Stimulated activated naive B cell treated with anti-CD40 and anti-IgM and Interleukin-4, amounts not matched to agents 10 μg/mL and 1 μg/mL and 100 μg/mL, for 72 hours (primary cell): ENCODE measurements around the gene ST6GALNAC5.
A peak's percentile ranks its signal among the peaks of the same experiment; 100 is the strongest.

Source experiments
- ATAC-seq, 2 donors: fragments of 150-1000 bp; cut with Tn5 transposase; replicated peaks; 2 replicates each; pipeline ENCODE4 v1.10.0; 2021; ENCODE audit warnings: moderate library complexity in 1 of 2
- DNase-seq: peaks from one replicate; pipeline ENCODE4 v3.0.0; 2021
- H3K27ac Mint-ChIP-seq: one replicate; pipeline ENCODE4 v1.8.0; 2022; ENCODE audit warnings: mild to moderate bottlenecking, mixed read lengths
- H3K27me3 Mint-ChIP-seq, 2 donors: one replicate each; pipeline ENCODE4 v1.8.0; 2022; ENCODE audit warnings: mixed read lengths in 2 of 2
- H3K36me3 Mint-ChIP-seq, 2 donors: one replicate each; pipeline ENCODE4 v1.8.0; 2022; ENCODE audit warnings: mixed read lengths in 2 of 2, mild to moderate bottlenecking in 1 of 2
- H3K4me1 Mint-ChIP-seq, 2 donors: one replicate each; pipeline ENCODE4 v1.8.0; 2022; ENCODE audit warnings: mixed read lengths in 2 of 2, mild to moderate bottlenecking in 1 of 2
- H3K4me3 Mint-ChIP-seq, 2 donors: one replicate each; pipeline ENCODE4 v1.8.0; 2022; ENCODE audit warnings: mild to moderate bottlenecking in 2 of 2, mixed read lengths in 2 of 2, moderate library complexity in 1 of 2
- H3K9me3 Mint-ChIP-seq, 2 donors: one replicate each; pipeline ENCODE4 v1.8.0; 2022; ENCODE audit warnings: mixed read lengths in 2 of 2, mild to moderate bottlenecking in 1 of 2

Gene ST6GALNAC5

DNA sequence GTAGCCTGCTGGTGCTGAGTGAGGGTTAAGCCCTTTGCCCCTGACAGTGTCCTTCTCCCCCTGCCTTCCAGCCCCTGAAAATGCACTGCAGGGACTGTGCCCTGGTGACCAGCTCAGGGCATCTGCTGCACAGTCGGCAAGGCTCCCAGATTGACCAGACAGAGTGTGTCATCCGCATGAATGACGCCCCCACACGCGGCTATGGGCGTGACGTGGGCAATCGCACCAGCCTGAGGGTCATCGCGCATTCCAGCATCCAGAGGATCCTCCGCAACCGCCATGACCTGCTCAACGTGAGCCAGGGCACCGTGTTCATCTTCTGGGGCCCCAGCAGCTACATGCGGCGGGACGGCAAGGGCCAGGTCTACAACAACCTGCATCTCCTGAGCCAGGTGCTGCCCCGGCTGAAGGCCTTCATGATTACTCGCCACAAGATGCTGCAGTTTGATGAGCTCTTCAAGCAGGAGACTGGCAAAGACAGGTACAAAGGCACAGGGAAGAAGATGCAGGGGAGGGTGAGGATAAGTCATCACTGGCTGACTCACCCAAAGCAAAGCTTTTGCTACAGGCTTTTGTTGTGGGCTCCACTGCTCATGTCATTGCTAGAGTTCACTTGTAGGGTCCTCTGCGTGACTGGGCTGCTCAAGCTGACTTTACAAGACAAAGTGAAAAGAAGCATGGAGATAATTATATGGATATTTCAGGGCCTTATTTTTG, 177.0 kb downstream of the ST6GALNAC5 start:
- Mint-ChIP-seq H3K27ac (no peak overlapping the region), H3K27me3 (peaks cover 5 to 10% of the 10 kb centered on the region in 2 donors), H3K9me3 (no peaks in the 10 kb centered on the region), H3K4me1 (no peaks in the 10 kb centered on the region), H3K4me3 (no peak overlapping the region), H3K36me3 (no peaks in the 10 kb centered on the region)
- ATAC-seq (no peak), DNase-seq (no peak)

GRCh38 chr1:77047575-77047974, 180.3 kb downstream of the ST6GALNAC5 start:
- peaks cover 5 to 10% of the 10 kb centered on the region in 2 donors for H3K27me3 Mint-ChIP-seq
- DNase-seq (no peak), ATAC-seq (no peak)
- no peaks in the 10 kb centered on the region for H3K4me1 Mint-ChIP-seq
- no peak overlapping the region for H3K27ac Mint-ChIP-seq
- H3K4me3 Mint-ChIP-seq, result no peak overlapping the region
- no peaks in the 10 kb centered on the region for H3K36me3 Mint-ChIP-seq
- no peaks in the 10 kb centered on the region for H3K9me3 Mint-ChIP-seq

DNA sequence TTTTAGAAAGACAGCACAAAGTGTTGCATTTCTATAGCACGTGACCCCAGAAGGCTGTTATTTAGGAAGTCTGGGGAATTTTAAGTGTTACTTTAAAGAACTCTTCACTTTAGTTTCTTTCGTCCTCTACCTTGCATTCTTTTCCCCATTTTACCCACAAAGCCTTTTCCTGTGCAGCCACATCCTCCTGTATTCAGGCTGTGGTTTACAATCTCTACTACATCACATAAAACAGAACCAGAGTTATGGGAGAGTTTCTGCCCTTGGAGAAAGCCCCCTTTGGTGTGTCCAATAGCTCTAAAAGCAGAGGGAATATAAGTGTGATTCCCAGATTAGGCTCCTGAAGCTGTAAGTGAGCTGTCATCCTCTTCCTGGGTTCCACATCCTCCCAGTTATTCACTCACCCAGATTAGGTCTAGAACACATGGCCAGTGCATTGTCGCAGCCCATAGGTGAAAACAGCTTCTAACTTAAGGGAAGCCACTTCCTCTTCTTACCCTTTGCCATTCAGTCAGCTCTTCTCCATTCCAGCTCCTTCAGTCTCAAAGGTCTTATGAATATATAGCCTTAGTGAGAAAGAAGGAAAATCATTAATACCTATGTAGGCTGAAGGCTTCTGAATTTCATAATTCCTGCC, 180.8 kb downstream of the ST6GALNAC5 start:
- H3K4me3 Mint-ChIP-seq, result no peak overlapping the region
- DNase-seq, result no peak
- H3K9me3 Mint-ChIP-seq, result no peaks in the 10 kb centered on the region
- no peaks in the 10 kb centered on the region for H3K4me1 Mint-ChIP-seq
- no peaks in the 10 kb centered on the region for H3K36me3 Mint-ChIP-seq
- ATAC-seq, result no peak
- no peak overlapping the region for H3K27ac Mint-ChIP-seq
- H3K27me3 Mint-ChIP-seq, result peaks cover 5 to 10% of the 10 kb centered on the region in 2 donors

- Mint-ChIP-seq H3K4me1 (no peaks in the 10 kb centered on the region), H3K9me3 (no peaks in the 10 kb centered on the region), H3K27me3 (peaks cover 5 to 10% of the 10 kb centered on the region in 2 donors), H3K4me3 (no peak overlapping the region), H3K27ac (no peak overlapping the region), H3K36me3 (no peaks in the 10 kb centered on the region)
- ATAC-seq (no peak), DNase-seq (no peak)
Measured at GRCh38 chr1:77048615-77049005, 181.3 kb downstream of the ST6GALNAC5 start.

DNA sequence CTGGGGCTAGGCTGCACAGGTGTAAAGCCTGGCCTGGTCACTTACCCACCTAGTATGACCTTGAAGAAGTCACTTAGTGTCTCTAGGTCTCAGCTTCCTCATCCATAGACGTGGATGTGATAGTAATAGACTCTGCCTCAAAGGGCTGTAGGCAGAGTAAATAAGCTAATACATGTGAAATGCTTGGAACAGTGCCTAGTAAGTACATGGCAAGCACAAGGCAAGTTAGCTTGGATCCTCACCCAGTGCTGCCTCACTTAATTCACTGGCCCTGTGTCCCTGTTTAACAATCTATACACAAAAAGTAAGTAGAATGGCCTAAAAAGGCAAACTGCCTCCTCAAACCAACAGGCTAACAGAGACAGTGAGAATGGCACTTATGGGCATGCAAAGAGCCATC, 184.1 kb downstream of the ST6GALNAC5 start:
- no peak for DNase-seq
- no peaks in the 10 kb centered on the region for H3K4me1 Mint-ChIP-seq
- no peak for ATAC-seq
- peaks cover 0 to 9% of the 10 kb centered on the region in 2 donors for H3K27me3 Mint-ChIP-seq
- H3K27ac Mint-ChIP-seq, result no peak overlapping the region
- no peak overlapping the region for H3K4me3 Mint-ChIP-seq
- no peaks in the 10 kb centered on the region for H3K9me3 Mint-ChIP-seq
- H3K36me3 Mint-ChIP-seq, result no peaks in the 10 kb centered on the region

DNA sequence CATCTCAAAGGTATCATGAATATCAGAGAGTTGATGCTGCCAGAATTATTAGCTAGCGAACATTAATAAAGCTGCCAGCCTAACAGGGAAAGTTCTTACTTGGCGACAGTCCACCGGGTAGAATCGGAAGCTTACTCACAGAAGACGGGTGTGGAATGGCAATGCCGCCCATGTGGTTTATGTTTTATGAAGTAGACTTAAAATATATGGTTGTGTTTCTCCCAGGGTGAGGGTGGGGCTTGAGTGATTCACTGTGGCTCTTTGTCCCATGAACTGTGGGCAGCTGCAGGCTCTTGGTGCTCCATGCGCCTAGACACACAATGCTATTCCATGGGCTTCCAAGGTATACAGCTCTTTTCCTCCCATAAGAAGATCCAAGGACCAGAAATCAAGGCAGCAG, 189.2 kb downstream of the ST6GALNAC5 start:
- H3K27ac Mint-ChIP-seq, result no peak overlapping the region
- peaks cover 5 to 11% of the 10 kb centered on the region in 2 donors for H3K27me3 Mint-ChIP-seq
- peak in 1 of 2 donors; percentile 5 for ATAC-seq
- no peaks in the 10 kb centered on the region for H3K4me1 Mint-ChIP-seq
- DNase-seq, result no peak
- no peaks in the 10 kb centered on the region for H3K9me3 Mint-ChIP-seq
- H3K36me3 Mint-ChIP-seq, result no peaks in the 10 kb centered on the region
- H3K4me3 Mint-ChIP-seq, result no peak overlapping the region

- ATAC-seq (no peak), DNase-seq (no peak)
- Mint-ChIP-seq H3K4me3 (no peak overlapping the region), H3K36me3 (no peaks in the 10 kb centered on the region), H3K27ac (no peak overlapping the region), H3K9me3 (no peaks in the 10 kb centered on the region), H3K4me1 (no peaks in the 10 kb centered on the region), H3K27me3 (peaks cover 5 to 11% of the 10 kb centered on the region in 2 donors)
Measured at GRCh38 chr1:77057994-77058585, 190.8 kb downstream of the ST6GALNAC5 start.

- Mint-ChIP-seq H3K27ac (no peak overlapping the region), H3K36me3 (no peaks in the 10 kb centered on the region)
- no peak for ATAC-seq
Measured at GRCh38 chr1:77060000-77060399, 192.7 kb downstream of the ST6GALNAC5 start.

DNA sequence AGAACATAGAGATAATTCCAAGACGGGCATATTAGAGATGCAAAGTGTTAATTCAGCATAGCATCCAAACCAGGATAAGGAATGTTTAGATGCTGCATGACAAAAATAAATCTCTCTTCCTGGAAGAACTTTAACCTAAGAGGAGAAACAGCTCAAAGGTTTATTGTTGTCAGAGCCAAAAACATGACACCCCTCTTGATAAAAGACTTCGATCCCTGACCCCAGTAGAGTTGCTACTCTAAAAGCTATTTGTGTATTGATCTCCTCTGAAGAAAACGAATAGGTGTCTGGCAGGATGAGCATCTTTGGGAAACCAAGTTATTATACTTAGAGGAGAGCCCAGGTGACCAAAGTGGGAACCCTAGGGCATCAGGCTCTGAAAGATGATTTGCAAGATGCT, 193.9 kb downstream of the ST6GALNAC5 start:
- Mint-ChIP-seq H3K9me3 (no peaks in the 10 kb centered on the region), H3K4me3 (no peak overlapping the region), H3K27ac (no peak overlapping the region), H3K36me3 (no peaks in the 10 kb centered on the region), H3K27me3 (peaks cover 5 to 11% of the 10 kb centered on the region in 2 donors), H3K4me1 (no peaks in the 10 kb centered on the region)
- no peak for ATAC-seq
- DNase-seq, result no peak

More at GRCh38 chr1:77060000-77060399, 192.7 kb downstream of the ST6GALNAC5 start:
- no peak for DNase-seq
- Mint-ChIP-seq H3K27me3 (peaks cover 5 to 11% of the 10 kb centered on the region in 2 donors), H3K4me1 (no peaks in the 10 kb centered on the region), H3K9me3 (no peaks in the 10 kb centered on the region), H3K4me3 (no peak overlapping the region)

DNA sequence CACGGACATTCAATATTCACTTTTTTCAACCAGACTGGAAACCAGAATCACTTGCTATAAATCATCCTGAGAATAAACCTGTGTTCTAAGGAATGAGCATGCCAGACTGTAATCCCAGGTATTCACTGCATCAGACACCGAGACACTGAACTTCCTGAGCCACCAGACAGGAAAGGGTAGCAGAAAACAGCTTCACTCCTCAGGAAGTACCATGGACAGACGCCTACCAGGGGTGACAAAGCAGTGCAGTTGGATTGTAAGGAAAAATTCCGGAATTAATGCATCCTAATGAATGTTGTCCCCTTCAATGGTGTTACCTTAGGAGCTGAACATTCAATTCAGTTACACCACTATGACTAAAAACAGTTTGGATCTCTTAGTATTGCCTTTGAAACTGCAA, 195.8 kb downstream of the ST6GALNAC5 start:
- H3K27ac Mint-ChIP-seq, result no peak overlapping the region

GRCh38 chr1:77064246-77064645, 197.0 kb downstream of the ST6GALNAC5 start:
- ATAC-seq, result no peak
- no peak overlapping the region for H3K27ac Mint-ChIP-seq
- H3K4me1 Mint-ChIP-seq, result no peaks in the 10 kb centered on the region
- H3K4me3 Mint-ChIP-seq, result no peak overlapping the region
- H3K27me3 Mint-ChIP-seq, result peaks cover 4 to 5% of the 10 kb centered on the region in 2 donors
- no peaks in the 10 kb centered on the region for H3K36me3 Mint-ChIP-seq
- no peak for DNase-seq
- H3K9me3 Mint-ChIP-seq, result peaks cover 0 to 1% of the 10 kb centered on the region in 2 donors

More for the DNA sequence above, 195.8 kb downstream of the ST6GALNAC5 start:
- H3K27me3 Mint-ChIP-seq, result peaks cover 4 to 5% of the 10 kb centered on the region in 2 donors
- ATAC-seq (no peak), DNase-seq (no peak)
- H3K4me1 Mint-ChIP-seq, result no peaks in the 10 kb centered on the region
- no peaks in the 10 kb centered on the region for H3K36me3 Mint-ChIP-seq
- peaks cover 0 to 1% of the 10 kb centered on the region in 2 donors for H3K9me3 Mint-ChIP-seq
- H3K4me3 Mint-ChIP-seq, result no peak overlapping the region

DNA sequence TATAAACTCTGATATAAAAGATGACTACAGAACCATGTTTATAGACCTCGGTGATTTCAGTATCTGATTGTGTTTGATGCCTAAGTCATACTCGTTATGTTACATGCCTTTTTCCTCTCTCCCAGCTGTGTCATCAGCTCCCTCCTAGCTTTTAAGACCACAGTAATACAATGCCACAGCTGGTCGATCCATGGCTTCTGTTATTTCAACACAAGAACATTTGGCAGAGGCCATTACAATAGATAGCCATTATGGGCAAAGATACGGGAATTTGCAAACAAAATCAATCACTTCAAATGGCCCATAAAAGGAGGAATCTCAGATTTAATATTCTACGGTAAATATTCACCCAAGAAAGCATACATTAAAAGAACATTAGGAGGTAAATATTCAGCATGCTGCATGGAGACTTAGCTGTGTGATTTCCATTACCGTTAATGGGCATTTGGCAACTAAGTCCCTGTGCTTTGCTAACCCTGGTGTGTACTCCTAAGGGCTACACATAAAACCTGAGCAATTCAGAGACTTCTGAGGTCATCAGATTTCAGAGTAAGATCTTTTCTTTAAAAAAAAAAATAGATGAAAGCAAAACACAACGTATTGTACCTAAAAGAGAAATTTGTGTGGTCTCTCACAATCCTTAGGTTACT, 198.5 kb downstream of the ST6GALNAC5 start:
- H3K4me3 Mint-ChIP-seq, result no peak overlapping the region
- H3K27ac Mint-ChIP-seq, result no peak overlapping the region
- no peak for DNase-seq
- no peaks in the 10 kb centered on the region for H3K27me3 Mint-ChIP-seq
- H3K36me3 Mint-ChIP-seq, result no peaks in the 10 kb centered on the region
- peaks cover 0 to 1% of the 10 kb centered on the region in 2 donors for H3K9me3 Mint-ChIP-seq
- ATAC-seq, result no peak
- no peaks in the 10 kb centered on the region for H3K4me1 Mint-ChIP-seq

GRCh38 chr1:77068013-77068412, 200.7 kb downstream of the ST6GALNAC5 start:
- DNase-seq (no peak), ATAC-seq (no peak)
- H3K36me3 Mint-ChIP-seq, result no peaks in the 10 kb centered on the region
- peaks cover 0 to 1% of the 10 kb centered on the region in 2 donors for H3K9me3 Mint-ChIP-seq
- no peaks in the 10 kb centered on the region for H3K27me3 Mint-ChIP-seq
- H3K4me1 Mint-ChIP-seq, result no peaks in the 10 kb centered on the region
- H3K27ac Mint-ChIP-seq, result no peak overlapping the region
- H3K4me3 Mint-ChIP-seq, result no peak overlapping the region

DNA sequence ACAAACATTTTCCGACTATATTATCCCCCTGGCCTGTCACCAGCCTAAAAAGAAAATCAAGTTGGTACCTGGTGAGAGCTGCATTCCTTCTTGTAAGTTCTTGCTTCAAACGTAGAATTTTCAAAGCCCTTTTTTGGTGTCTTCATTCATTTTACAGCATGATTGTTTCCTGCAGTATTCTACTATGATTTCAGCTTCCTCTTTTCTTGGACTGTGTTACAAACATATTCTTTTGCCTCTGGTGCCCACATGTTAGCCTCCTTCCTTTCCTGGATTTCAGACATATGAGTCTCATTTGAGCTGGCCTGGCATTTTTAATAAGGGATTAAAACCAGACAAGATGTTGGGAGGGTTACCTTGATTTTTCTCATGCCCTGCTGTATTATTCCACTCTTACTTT, 209.5 kb downstream of the ST6GALNAC5 start:
- Mint-ChIP-seq H3K4me3 (no peak overlapping the region), H3K36me3 (no peaks in the 10 kb centered on the region), H3K27ac (no peak overlapping the region), H3K4me1 (peaks cover 0 to 9% of the 10 kb centered on the region in 2 donors), H3K9me3 (peaks cover 0 to 7% of the 10 kb centered on the region in 2 donors), H3K27me3 (peaks cover 7% of the 10 kb centered on the region in 2 donors)
- DNase-seq (no peak), ATAC-seq (no peak)
